GM13976 (cell line): Measurements from ENCODE around the gene KNDC1.
"Not testable (repeated sequence)": the region's sequence is repeated elsewhere in the genome, so short reads cannot be mapped to it uniquely, and the experiment has no call there.

ENCODE experiments used
- DNase-seq: peaks from one replicate; pipeline ENCODE4 v3.0.0; 2012; ENCODE audit warnings: low spot score
- CTCF ChIP-seq: IDR thresholded peaks from 2 replicates; pipeline ENCODE4 v1.5.1; 2012; ENCODE audit warnings: borderline replicate concordance, mild to moderate bottlenecking; ENCODE audit not compliant: insufficient read depth; ENCODE audit errors: extremely low read depth, missing control alignments, control extremely low read depth
- in situ Hi-C: fragments of 300-500 bp; cut with MboI; formaldehyde crosslinking; loops from one replicate; pipeline ENCODE4 v1.12.0; 2022; ENCODE audit warnings: low sequenced_read_pairs, mixed read lengths, inconsistent platforms; ENCODE audit not compliant: unreplicated experiment

The KNDC1 gene

GRCh38 chr10:133135116-133135465 is 24.9 kb upstream of the KNDC1 start:
- TF ChIP-seq CTCF, result no peak
- no peak for DNase-seq
- in situ Hi-C loops, result no loop called here

- in situ Hi-C loops, DNase-seq: not testable (repeated sequence)
Observed at GRCh38 chr10:133137486-133138145, 22.4 kb upstream of the KNDC1 start.

- in situ Hi-C loops, result no loop called here
- no peak for TF ChIP-seq CTCF
- DNase-seq, result no peak
Observed at GRCh38 chr10:133139551-133140065, 20.4 kb upstream of the KNDC1 start.

- no peak for TF ChIP-seq CTCF
- DNase-seq, result no peak
- in situ Hi-C loops, result no loop called here
Observed at GRCh38 chr10:133140417-133141143, 19.4 kb upstream of the KNDC1 start.

GRCh38 chr10:133141144-133141957 is 18.7 kb upstream of the KNDC1 start:
- DNase-seq, result no peak
- no peak for TF ChIP-seq CTCF
- in situ Hi-C loops, result no loop called here

- in situ Hi-C loops, result no loop called here
- no peak for TF ChIP-seq CTCF
- DNase-seq, result no peak
Observed at GRCh38 chr10:133141958-133142340, 18.1 kb upstream of the KNDC1 start.
